ENCODE results near the gene MKLN1. TPM values are rescaled to one million over a fixed set of nuclear protein-coding genes. Genes with fewer than 3 reads are reported as not detected.

MKLN1 gene
- total RNA-seq, 1 experiment from 2014 or later, result 48.5 TPM

GRCh38 chr7:131409129-131409766 lies 81.6 kb downstream of the MKLN1 start:
- no peak for DNase-seq (ENCODE audit: low read depth, low spot score)
- CTCF ChIA-PET, result no interaction called here
- H3K27ac ChIP-seq (ENCODE audit: low read depth, low read length), result no peak overlapping the region

More at GRCh38 chr7:131409129-131409766, 81.6 kb downstream of the MKLN1 start:
- no peak overlapping the region for H3K9ac ChIP-seq (ENCODE audit: low read length)
- intact Hi-C loops (cut with micrococcal nuclease), result no loop called here
- H3K27me3 ChIP-seq (ENCODE audit: insufficient read depth, low read length), result no peaks in the 10 kb centered on the region
- 0 out of 2 replicates have a peak, but pooled peaks cover 6% of the 10 kb centered on the region for H4K20me1 ChIP-seq (ENCODE audit: insufficient read depth)
- no peaks in the 10 kb centered on the region for H3K9me3 ChIP-seq (ENCODE audit: control insufficient read depth in 1 of 2, insufficient read depth in 1 of 2, low read depth in 1 of 2, low read length in 2 of 2)
- H3K4me1 ChIP-seq (ENCODE audit: control insufficient read depth in 1 of 2, insufficient read depth in 2 of 2, low read length in 2 of 2), result no peaks in the 10 kb centered on the region
- ChIA-PET POLR2A (no interaction called here), RAD21 (ENCODE audit: low non-redundant PET in 1 of 2, low total read pairs in 2 of 2, uncharacterized antibody in 2 of 2, unreplicated experiment in 2 of 2) (no interaction called here)
- H2AFZ ChIP-seq (ENCODE audit: low read depth, low read length, poor library complexity, severe bottlenecking), result no peak overlapping the region
- no peak for ATAC-seq
- peaks cover 40% of the 10 kb centered on the region for H3K79me2 ChIP-seq (ENCODE audit: insufficient read depth, low read length)
- peaks cover 0 to 3% of the 10 kb centered on the region in 2 experiments; a peak in 1 of 4 replicates for H3K36me3 ChIP-seq (ENCODE audit: control insufficient read depth in 1 of 2, insufficient read depth in 2 of 2, low read length in 2 of 2)
- H3K4me3 ChIP-seq (replicated peaks in 1 of 2; ENCODE audit: low read depth in 1 of 2, low read length in 2 of 2), result no peak overlapping the region
- H3K9me2 ChIP-seq (ENCODE audit: insufficient read depth), result no peaks in the 10 kb centered on the region
- no TSS peak for BruUV-seq (replicated peaks)
- H3K4me2 ChIP-seq (ENCODE audit: low read length), result no peak overlapping the region
- TF ChIP-seq ZFX (IDR thresholded peaks at IDR 0.05), result no peak
- TF ChIP-seq ELF1 (IDR thresholded peaks at IDR 0.05; ENCODE audit: borderline replicate concordance, low read depth), result no peak
- no peak for TF ChIP-seq TCF7L2 (IDR thresholded peaks at IDR 0.05; ENCODE audit: borderline replicate concordance, extremely low read depth, insufficient read depth, insufficient read length)
- TF ChIP-seq POLR2A (IDR thresholded peaks at IDR 0.05; ENCODE audit: borderline replicate concordance, extremely low read depth, insufficient read depth, insufficient read length), result no peak
- no peak for TF ChIP-seq EGR1 (IDR thresholded peaks at IDR 0.05; ENCODE audit: low read depth)
- TF ChIP-seq EZH2 (IDR thresholded peaks at IDR 0.05), result no peak
- no peak for TF ChIP-seq POLR2AphosphoS5 (IDR thresholded peaks at IDR 0.05; ENCODE audit: low read depth, low read length)
- no peak for TF ChIP-seq FOSL1 (IDR thresholded peaks at IDR 0.05; ENCODE audit: low read depth)
- TF ChIP-seq REST (IDR thresholded peaks at IDR 0.05; ENCODE audit: low read depth), result no peak
- TF ChIP-seq CEBPB (IDR thresholded peaks at IDR 0.05; ENCODE audit: low read depth), result no peak
- TF ChIP-seq ZBTB33 (IDR thresholded peaks at IDR 0.05; ENCODE audit: extremely low read depth, insufficient replicate concordance, low read length), result no peak
- TF ChIP-seq EZH2phosphoT487 (IDR thresholded peaks at IDR 0.05; ENCODE audit: borderline replicate concordance), result no peak

Measured in HCT116 (cell line).